Measurements from ENCODE around the gene LRFN4.
A peak's percentile ranks its signal among the peaks of the same experiment; 100 is the strongest.
"Not testable (repeated sequence)": the region's sequence is repeated elsewhere in the genome, so short reads cannot be mapped to it uniquely, and the experiment has no call there.

Gene LRFN4

GRCh38 chr11:66856496-66857233 is at the start of gene LRFN4:
TSS of gene LRFN4 (plus strand) at chr11:66857064. CDS start at chr11:66857745, 681 bp downstream.
- H3K36me3 ChIP-seq (ENCODE audit: insufficient read depth, low read length): no peaks in the 10 kb centered on the region
- peak within 1 kb of the TSS; percentile 85 for H3K27ac ChIP-seq (ENCODE audit: low read depth, low read length)
- H3K4me3 ChIP-seq (ENCODE audit: low read depth, low read length): peak within 1 kb of the TSS; percentile 99
- H3K4me1 ChIP-seq (ENCODE audit: control insufficient read depth, insufficient read depth, low read length, unreplicated experiment): peaks cover 5% of the 10 kb centered on the region
- H2AFZ ChIP-seq (ENCODE audit: low read length, unreplicated experiment): peak within 1 kb of the TSS; percentile 83
- H3K27me3 ChIP-seq (ENCODE audit: insufficient read depth, low read length): no peaks in the 10 kb centered on the region
- peaks cover 14% of the 10 kb centered on the region for H3K79me2 ChIP-seq (ENCODE audit: control insufficient read depth, insufficient read depth, low read length, unreplicated experiment)

- H3K27me3 ChIP-seq (ENCODE audit: insufficient read depth, low read length): no peaks in the 10 kb centered on the region
- no peak overlapping the region for H3K4me3 ChIP-seq (ENCODE audit: low read depth, low read length)
- no peaks in the 10 kb centered on the region for H3K4me1 ChIP-seq (ENCODE audit: control insufficient read depth, insufficient read depth, low read length, unreplicated experiment)
- no peak overlapping the region for H2AFZ ChIP-seq (ENCODE audit: low read length, unreplicated experiment)
- H3K36me3 ChIP-seq (ENCODE audit: insufficient read depth, low read length): no peaks in the 10 kb centered on the region
- H3K27ac ChIP-seq (ENCODE audit: low read depth, low read length): no peak overlapping the region
- no peaks in the 10 kb centered on the region for H3K79me2 ChIP-seq (ENCODE audit: control insufficient read depth, insufficient read depth, low read length, unreplicated experiment)
Observed at GRCh38 chr11:66809592-66809991, 47.3 kb upstream of the LRFN4 start.

GRCh38 chr11:66810576-66811185 is 46.2 kb upstream of the LRFN4 start:
- peaks cover 6% of the 10 kb centered on the region for H3K4me1 ChIP-seq (ENCODE audit: control insufficient read depth, insufficient read depth, low read length, unreplicated experiment)
- no peaks in the 10 kb centered on the region for H3K36me3 ChIP-seq (ENCODE audit: insufficient read depth, low read length)
- H3K27me3 ChIP-seq (ENCODE audit: insufficient read depth, low read length): no peaks in the 10 kb centered on the region
- no peak overlapping the region for H3K27ac ChIP-seq (ENCODE audit: low read depth, low read length)
- H2AFZ ChIP-seq (ENCODE audit: low read length, unreplicated experiment): no peak overlapping the region
- no peaks in the 10 kb centered on the region for H3K79me2 ChIP-seq (ENCODE audit: control insufficient read depth, insufficient read depth, low read length, unreplicated experiment)
- H3K4me3 ChIP-seq (ENCODE audit: low read depth, low read length): no peak overlapping the region

- H3K4me3 ChIP-seq (ENCODE audit: low read depth, low read length): no peak overlapping the region
- H3K27ac ChIP-seq (ENCODE audit: low read depth, low read length): no peak overlapping the region
- H3K4me1 ChIP-seq (ENCODE audit: control insufficient read depth, insufficient read depth, low read length, unreplicated experiment): peaks cover 10% of the 10 kb centered on the region
- H3K79me2 ChIP-seq (ENCODE audit: control insufficient read depth, insufficient read depth, low read length, unreplicated experiment): no peaks in the 10 kb centered on the region
- H2AFZ ChIP-seq (ENCODE audit: low read length, unreplicated experiment): no peak overlapping the region
- no peaks in the 10 kb centered on the region for H3K36me3 ChIP-seq (ENCODE audit: insufficient read depth, low read length)
- H3K27me3 ChIP-seq (ENCODE audit: insufficient read depth, low read length): no peaks in the 10 kb centered on the region
Observed at GRCh38 chr11:66814678-66815077, 42.2 kb upstream of the LRFN4 start.

- no peak overlapping the region for H3K4me3 ChIP-seq (ENCODE audit: low read depth, low read length)
- no peak overlapping the region for H3K27ac ChIP-seq (ENCODE audit: low read depth, low read length)
- H3K36me3 ChIP-seq (ENCODE audit: insufficient read depth, low read length): no peaks in the 10 kb centered on the region
- peaks cover 10% of the 10 kb centered on the region for H3K4me1 ChIP-seq (ENCODE audit: control insufficient read depth, insufficient read depth, low read length, unreplicated experiment)
- H3K27me3 ChIP-seq (ENCODE audit: insufficient read depth, low read length): no peaks in the 10 kb centered on the region
- no peaks in the 10 kb centered on the region for H3K79me2 ChIP-seq (ENCODE audit: control insufficient read depth, insufficient read depth, low read length, unreplicated experiment)
- H2AFZ ChIP-seq (ENCODE audit: low read length, unreplicated experiment): no peak overlapping the region
Observed at GRCh38 chr11:66815646-66816045, 41.2 kb upstream of the LRFN4 start.

GRCh38 chr11:66818231-66818955 is 38.5 kb upstream of the LRFN4 start:
- no peak overlapping the region for H2AFZ ChIP-seq (ENCODE audit: low read length, unreplicated experiment)
- no peak overlapping the region for H3K27ac ChIP-seq (ENCODE audit: low read depth, low read length)
- no peaks in the 10 kb centered on the region for H3K79me2 ChIP-seq (ENCODE audit: control insufficient read depth, insufficient read depth, low read length, unreplicated experiment)
- no peak overlapping the region for H3K4me3 ChIP-seq (ENCODE audit: low read depth, low read length)
- H3K27me3 ChIP-seq (ENCODE audit: insufficient read depth, low read length): no peaks in the 10 kb centered on the region
- no peaks in the 10 kb centered on the region for H3K36me3 ChIP-seq (ENCODE audit: insufficient read depth, low read length)
- H3K4me1 ChIP-seq (ENCODE audit: control insufficient read depth, insufficient read depth, low read length, unreplicated experiment): peaks cover 10% of the 10 kb centered on the region

GRCh38 chr11:66820381-66820780 is 36.5 kb upstream of the LRFN4 start:
- H3K36me3 ChIP-seq (ENCODE audit: insufficient read depth, low read length): no peaks in the 10 kb centered on the region
- no peaks in the 10 kb centered on the region for H3K79me2 ChIP-seq (ENCODE audit: control insufficient read depth, insufficient read depth, low read length, unreplicated experiment)
- no peak overlapping the region for H3K27ac ChIP-seq (ENCODE audit: low read depth, low read length)
- H3K4me3 ChIP-seq (ENCODE audit: low read depth, low read length): no peak overlapping the region
- peaks cover 6% of the 10 kb centered on the region for H3K4me1 ChIP-seq (ENCODE audit: control insufficient read depth, insufficient read depth, low read length, unreplicated experiment)
- no peak overlapping the region for H2AFZ ChIP-seq (ENCODE audit: low read length, unreplicated experiment)
- H3K27me3 ChIP-seq (ENCODE audit: insufficient read depth, low read length): no peaks in the 10 kb centered on the region

- Histone ChIP-seq H3K36me3 (ENCODE audit: insufficient read depth, low read length) (no peaks in the 10 kb centered on the region), H2AFZ (ENCODE audit: low read length, unreplicated experiment) (no peak overlapping the region), H3K4me3 (ENCODE audit: low read depth, low read length) (no peak overlapping the region)
Observed at GRCh38 chr11:66820901-66821300, 36.0 kb upstream of the LRFN4 start.

GRCh38 chr11:66823700-66824099 is 33.2 kb upstream of the LRFN4 start:
- Histone ChIP-seq H2AFZ (ENCODE audit: low read length, unreplicated experiment) (no peak overlapping the region), H3K27me3 (ENCODE audit: insufficient read depth, low read length) (no peaks in the 10 kb centered on the region), H3K27ac (ENCODE audit: low read depth, low read length) (no peak overlapping the region), H3K4me1 (ENCODE audit: control insufficient read depth, insufficient read depth, low read length, unreplicated experiment) (no peaks in the 10 kb centered on the region), H3K79me2 (ENCODE audit: control insufficient read depth, insufficient read depth, low read length, unreplicated experiment) (no peaks in the 10 kb centered on the region), H3K4me3 (ENCODE audit: low read depth, low read length) (no peak overlapping the region), H3K36me3 (ENCODE audit: insufficient read depth, low read length) (no peaks in the 10 kb centered on the region)

More at GRCh38 chr11:66820901-66821300, 36.0 kb upstream of the LRFN4 start:
- H3K27ac ChIP-seq (ENCODE audit: low read depth, low read length): no peak overlapping the region
- no peaks in the 10 kb centered on the region for H3K27me3 ChIP-seq (ENCODE audit: insufficient read depth, low read length)
- peaks cover 1% of the 10 kb centered on the region for H3K4me1 ChIP-seq (ENCODE audit: control insufficient read depth, insufficient read depth, low read length, unreplicated experiment)
- no peaks in the 10 kb centered on the region for H3K79me2 ChIP-seq (ENCODE audit: control insufficient read depth, insufficient read depth, low read length, unreplicated experiment)

GRCh38 chr11:66824573-66824972 is 32.3 kb upstream of the LRFN4 start:
- not testable (repeated sequence) for H3K27ac ChIP-seq (ENCODE audit: low read depth, low read length); H3K27me3 ChIP-seq (ENCODE audit: insufficient read depth, low read length); H3K36me3 ChIP-seq (ENCODE audit: insufficient read depth, low read length); H2AFZ ChIP-seq (ENCODE audit: low read length, unreplicated experiment); H3K79me2 ChIP-seq (ENCODE audit: control insufficient read depth, insufficient read depth, low read length, unreplicated experiment); H3K4me1 ChIP-seq (ENCODE audit: control insufficient read depth, insufficient read depth, low read length, unreplicated experiment); H3K4me3 ChIP-seq (ENCODE audit: low read depth, low read length)

GRCh38 chr11:66834539-66834845 is 22.4 kb upstream of the LRFN4 start:
- H3K4me3 ChIP-seq (ENCODE audit: low read depth, low read length): no peak overlapping the region
- H3K27me3 ChIP-seq (ENCODE audit: insufficient read depth, low read length): no peaks in the 10 kb centered on the region
- H3K36me3 ChIP-seq (ENCODE audit: insufficient read depth, low read length): no peaks in the 10 kb centered on the region
- H2AFZ ChIP-seq (ENCODE audit: low read length, unreplicated experiment): no peak overlapping the region
- no peaks in the 10 kb centered on the region for H3K79me2 ChIP-seq (ENCODE audit: control insufficient read depth, insufficient read depth, low read length, unreplicated experiment)
- peaks cover 9% of the 10 kb centered on the region for H3K4me1 ChIP-seq (ENCODE audit: control insufficient read depth, insufficient read depth, low read length, unreplicated experiment)
- H3K27ac ChIP-seq (ENCODE audit: low read depth, low read length): 0 out of 2 replicates have a peak overlapping the region, but pooled peaks have one; percentile 86

Data from ACC112 (cell line).